ENCODE results near the gene ZFYVE19.

Gene ZFYVE19

GRCh38 chr15:40847223-40847961, 40.5 kb downstream of the ZFYVE19 start:
- DNase-seq, result peak; percentile 87 to 96 (median 94)

DNA sequence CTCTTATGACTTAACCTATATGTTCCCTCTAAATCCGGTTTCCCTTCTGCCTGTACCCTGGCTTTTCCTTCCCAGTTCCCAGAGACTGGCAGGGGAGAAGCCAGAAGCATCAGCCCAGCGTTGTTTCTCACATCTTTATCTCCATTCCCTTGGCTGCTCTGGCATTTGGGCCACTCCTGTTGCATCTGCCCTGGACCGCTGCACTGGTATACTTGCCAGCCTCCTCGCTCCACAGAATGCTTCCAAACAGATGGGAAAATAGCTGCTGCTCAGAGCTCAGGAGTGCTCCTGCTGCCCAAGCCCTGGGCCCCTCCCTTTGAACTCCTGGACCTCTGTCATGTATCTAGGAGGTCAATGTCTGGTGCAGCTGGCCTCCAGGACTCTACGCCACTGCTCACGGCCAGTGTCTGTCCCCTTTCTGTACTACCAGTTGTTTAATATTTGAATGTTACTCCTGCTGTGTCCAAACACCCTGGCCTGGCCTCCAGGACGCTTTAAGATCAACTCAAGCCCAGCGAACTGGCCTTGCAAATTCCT, 43.8 kb downstream of the ZFYVE19 start:
- no peak for DNase-seq

GRCh38 chr15:40852529-40852928, 45.6 kb downstream of the ZFYVE19 start:
- no peak for DNase-seq

DNA sequence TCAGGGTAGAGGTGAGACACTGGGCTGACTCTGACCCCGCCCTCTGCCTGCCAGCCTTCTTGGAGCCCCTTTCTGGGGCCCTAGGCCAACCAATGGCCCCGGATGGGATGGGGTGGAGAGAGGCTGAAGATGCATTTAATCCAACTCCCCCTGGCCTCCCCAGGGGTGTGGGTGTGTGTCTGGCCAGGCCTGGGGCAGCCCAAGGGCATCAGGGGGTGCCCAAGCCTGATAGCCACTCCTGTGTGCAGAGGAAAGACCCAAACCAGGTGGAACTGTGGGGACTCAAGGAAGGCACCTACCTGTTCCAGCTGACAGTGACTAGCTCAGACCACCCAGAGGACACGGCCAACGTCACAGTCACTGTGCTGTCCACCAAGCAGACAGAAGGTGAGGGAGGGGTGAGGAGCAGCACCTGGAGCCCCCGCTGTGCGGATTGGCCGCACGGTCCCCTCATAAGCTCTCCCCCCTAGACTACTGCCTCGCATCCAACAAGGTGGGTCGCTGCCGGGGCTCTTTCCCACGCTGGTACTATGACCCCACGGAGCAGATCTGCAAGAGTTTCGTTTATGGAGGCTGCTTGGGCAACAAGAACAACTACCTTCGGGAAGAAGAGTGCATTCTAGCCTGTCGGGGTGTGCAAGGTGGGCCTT, 46.5 kb downstream of the ZFYVE19 start:
- no peak for DNase-seq

GRCh38 chr15:40854161-40854560, 47.3 kb downstream of the ZFYVE19 start:
- no peak for DNase-seq

- DNase-seq, result no peak
Measured at GRCh38 chr15:40855706-40856234, 48.9 kb downstream of the ZFYVE19 start.

DNA sequence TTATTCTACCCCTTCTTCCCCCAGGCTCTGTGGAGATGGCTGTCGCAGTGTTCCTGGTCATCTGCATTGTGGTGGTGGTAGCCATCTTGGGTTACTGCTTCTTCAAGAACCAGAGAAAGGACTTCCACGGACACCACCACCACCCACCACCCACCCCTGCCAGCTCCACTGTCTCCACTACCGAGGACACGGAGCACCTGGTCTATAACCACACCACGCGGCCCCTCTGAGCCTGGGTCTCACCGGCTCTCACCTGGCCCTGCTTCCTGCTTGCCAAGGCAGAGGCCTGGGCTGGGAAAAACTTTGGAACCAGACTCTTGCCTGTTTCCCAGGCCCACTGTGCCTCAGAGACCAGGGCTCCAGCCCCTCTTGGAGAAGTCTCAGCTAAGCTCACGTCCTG, 49.9 kb downstream of the ZFYVE19 start:
- no peak for DNase-seq

DNA sequence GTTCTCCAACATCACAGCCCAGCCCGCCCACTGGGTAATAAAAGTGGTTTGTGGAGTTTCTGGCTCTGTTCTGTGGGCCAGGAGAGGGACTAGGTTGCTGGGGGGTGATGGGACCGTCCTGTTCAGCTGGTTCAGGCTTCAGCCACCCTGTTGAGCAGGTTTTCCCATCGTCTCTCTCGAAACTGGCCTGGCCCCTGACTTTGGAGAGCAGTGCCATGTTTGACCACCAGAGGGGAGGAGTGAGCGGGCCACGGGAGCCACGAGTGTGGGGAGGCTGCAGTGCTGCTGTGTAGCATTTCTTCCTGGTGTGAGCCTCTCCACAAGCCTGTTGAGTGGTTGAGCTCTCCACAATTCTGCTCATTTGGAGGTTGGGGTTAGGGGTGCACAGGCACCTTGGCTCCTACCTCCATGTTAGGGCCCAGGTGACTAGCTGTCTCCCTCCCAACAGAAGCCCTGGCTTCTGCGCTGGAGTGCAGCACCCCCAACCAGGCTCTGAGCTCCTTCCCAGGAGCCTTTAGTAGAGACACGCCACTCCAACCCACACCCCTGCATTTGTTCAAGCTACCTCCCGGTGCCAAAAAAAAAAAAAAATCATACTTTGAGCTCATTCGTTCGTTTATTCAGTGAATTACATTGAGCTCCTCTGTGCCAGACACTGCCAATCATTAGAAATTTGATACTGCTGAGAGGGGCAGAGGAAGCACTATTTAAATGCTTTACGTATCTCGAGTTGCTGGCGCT, 50.9 kb downstream of the ZFYVE19 start:
- DNase-seq, result peak; percentile 73 to 87 (median 83)

- no peak for DNase-seq
Measured at GRCh38 chr15:40858706-40859105, 51.8 kb downstream of the ZFYVE19 start.

DNA sequence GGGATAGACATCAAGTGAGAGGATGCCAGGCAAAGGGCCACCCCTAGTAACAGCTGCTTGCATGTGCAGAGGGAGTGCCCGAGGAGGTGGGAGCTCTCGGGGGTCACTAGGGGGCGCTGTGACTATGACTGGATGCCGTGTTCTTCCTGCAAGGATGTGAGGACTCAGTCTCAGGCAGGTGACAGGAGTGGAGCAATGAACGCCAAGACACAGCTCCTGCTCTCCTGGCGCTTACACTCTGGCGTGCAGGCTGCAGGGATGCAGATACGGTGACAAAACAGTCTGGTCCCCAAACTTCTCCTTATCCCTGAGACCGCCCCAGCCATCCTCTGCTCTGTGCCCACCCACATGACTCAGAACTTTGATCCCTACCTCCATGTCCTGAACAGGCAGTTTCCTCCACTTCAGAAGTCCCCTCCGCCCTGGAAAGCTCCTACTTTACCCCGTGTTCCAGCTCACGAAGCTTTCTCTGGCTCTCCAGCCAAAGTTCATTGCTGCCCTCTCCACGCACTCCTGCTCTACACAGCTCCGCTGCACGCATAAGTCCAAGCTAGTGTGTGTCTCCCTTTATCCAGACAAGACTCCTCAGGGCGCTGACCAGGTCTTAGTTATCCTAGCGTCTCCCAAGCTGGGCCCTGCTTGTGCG, 52.4 kb downstream of the ZFYVE19 start:
- peak; percentile 70 to 80 (median 76) for DNase-seq

DNA sequence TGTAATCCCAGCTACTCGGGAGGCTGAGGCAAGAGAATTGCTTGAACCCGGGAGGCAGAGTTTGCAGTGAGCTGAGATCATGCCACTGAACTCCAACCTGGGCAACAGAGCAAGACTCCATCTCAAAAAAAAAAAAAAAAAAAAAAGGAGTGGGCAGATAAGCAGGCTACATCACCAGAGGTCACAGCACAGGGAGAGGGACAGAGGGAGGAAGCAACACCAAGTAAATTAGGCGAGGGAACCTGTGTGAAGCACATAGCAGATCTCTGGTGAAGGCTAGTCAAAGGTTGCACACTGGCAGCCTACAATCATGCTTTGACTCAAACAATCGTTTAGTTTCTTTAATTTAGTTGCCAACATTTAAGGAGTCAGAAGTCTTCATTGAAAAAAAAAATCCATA, 54.3 kb downstream of the ZFYVE19 start:
- DNase-seq, result peak in 3 of 4 experiments; percentile 15 to 27 (median 21)

DNA sequence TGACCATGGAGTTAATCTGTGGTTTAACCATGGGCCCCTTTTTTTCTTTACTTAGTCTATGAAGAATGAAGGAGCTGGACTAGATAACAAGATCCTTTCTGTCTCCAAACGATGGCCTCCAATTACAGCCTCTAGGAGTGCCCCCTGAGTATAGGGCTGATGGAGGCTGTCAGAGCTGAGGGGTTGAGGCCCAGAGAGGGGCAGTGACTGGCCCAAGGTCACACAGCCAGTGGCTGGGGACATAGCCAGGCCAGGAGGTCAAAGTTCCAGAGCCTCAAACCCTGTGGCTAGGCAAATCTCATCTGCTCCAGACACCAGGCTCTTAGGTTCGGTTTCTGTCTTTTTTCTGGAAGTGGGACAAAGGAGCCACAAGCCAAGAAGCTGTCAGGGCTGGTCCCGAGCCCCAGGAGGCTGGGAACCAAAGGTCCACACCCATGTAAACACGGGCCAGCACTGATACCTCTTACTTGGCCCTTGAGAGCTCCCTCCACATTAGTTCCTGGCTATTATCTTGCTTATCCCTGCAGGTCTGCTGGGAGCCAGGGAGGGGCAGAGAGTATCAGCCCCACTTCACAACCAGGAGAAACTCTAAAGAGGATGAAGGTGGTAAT, 56.9 kb downstream of the ZFYVE19 start:
- no peak for DNase-seq

Data from suppressor macrophage (primary cell).